ENCODE measurements around the gene IBSP. TPM values are rescaled to one million over a fixed set of nuclear protein-coding genes. Genes with fewer than 3 reads are reported as not detected.

IBSP gene
- total and polyA plus RNA-seq, 11 donors, result 0.19 to 0.50 TPM; not detected in 9

- DNase-seq (no peak), ATAC-seq (no peak)
- Histone ChIP-seq H3K36me3 (no peaks in the 10 kb centered on the region), H3K27ac (no peak overlapping the region), H3K27me3 (no peaks in the 10 kb centered on the region), H3K9me3 (no peaks in the 10 kb centered on the region), H3K4me3 (no peak overlapping the region), H3K4me1 (peaks cover 0 to 16% (median 0%) of the 10 kb centered on the region in 12 donors)
- intact Hi-C loops (cut with DNase I), result loop anchor here in 4 of 10 donors (5.0 to 10.0 kb wide), 3 partner anchors 60 to 560 kb away; no protein-coding TSS in a partner anchor
- TF ChIP-seq, protein P1, sequence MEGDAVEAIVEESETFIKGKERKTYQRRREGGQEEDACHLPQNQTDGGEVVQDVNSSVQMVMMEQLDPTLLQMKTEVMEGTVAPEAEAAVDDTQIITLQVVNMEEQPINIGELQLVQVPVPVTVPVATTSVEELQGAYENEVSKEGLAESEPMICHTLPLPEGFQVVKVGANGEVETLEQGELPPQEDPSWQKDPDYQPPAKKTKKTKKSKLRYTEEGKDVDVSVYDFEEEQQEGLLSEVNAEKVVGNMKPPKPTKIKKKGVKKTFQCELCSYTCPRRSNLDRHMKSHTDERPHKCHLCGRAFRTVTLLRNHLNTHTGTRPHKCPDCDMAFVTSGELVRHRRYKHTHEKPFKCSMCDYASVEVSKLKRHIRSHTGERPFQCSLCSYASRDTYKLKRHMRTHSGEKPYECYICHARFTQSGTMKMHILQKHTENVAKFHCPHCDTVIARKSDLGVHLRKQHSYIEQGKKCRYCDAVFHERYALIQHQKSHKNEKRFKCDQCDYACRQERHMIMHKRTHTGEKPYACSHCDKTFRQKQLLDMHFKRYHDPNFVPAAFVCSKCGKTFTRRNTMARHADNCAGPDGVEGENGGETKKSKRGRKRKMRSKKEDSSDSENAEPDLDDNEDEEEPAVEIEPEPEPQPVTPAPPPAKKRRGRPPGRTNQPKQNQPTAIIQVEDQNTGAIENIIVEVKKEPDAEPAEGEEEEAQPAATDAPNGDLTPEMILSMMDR (IDR thresholded peaks at IDR 0.05), result no peak
- TF ChIP-seq POLR2A (IDR thresholded peaks at IDR 0.05), result no peak
- 78 to 90% (median 88%) methylated on average over 2 of the region's 2 CpGs for WGBS, 4 donors
Observed at GRCh38 chr4:87835197-87835596, 35.8 kb downstream of the IBSP start.

DNA sequence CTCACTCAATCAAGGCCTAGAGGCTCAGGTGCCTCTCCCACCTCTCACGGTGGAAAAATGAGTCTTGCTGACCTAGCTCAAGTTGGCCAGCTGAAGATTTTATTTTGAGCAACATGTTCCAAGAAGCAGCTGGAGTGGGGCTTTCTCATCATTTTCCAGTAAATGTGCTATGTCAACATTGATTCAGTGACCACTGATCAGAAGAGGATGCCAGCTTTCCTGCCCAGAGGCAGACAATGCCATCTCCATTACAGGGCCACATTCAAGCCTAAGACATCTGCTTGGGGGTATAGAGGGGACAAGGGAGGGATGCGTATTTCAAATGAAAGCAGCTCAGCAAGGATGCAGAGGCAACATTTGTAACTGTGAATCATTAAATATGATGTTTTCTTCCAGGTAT is 36.4 kb downstream of the IBSP start:
- ATAC-seq, result no peak
- no peak overlapping the region for H3K27ac ChIP-seq
- H3K4me1 ChIP-seq, result peaks cover 0 to 16% (median 0%) of the 10 kb centered on the region in 12 donors
- no peaks in the 10 kb centered on the region for H3K9me3 ChIP-seq
- no peaks in the 10 kb centered on the region for H3K36me3 ChIP-seq
- WGBS, 4 donors, result 89 to 100% (median 92%) methylated on average over 2 of the region's 2 CpGs
- no peak for TF ChIP-seq POLR2A (IDR thresholded peaks at IDR 0.05)
- TF ChIP-seq, protein P1 (IDR thresholded peaks at IDR 0.05), result no peak
- intact Hi-C loops (cut with DNase I), result loop anchor here in 4 of 10 donors (5.0 to 10.0 kb wide), 3 partner anchors 61 to 561 kb away; no protein-coding TSS in a partner anchor
- H3K4me3 ChIP-seq, result no peak overlapping the region
- no peaks in the 10 kb centered on the region for H3K27me3 ChIP-seq
- DNase-seq, result no peak

DNA sequence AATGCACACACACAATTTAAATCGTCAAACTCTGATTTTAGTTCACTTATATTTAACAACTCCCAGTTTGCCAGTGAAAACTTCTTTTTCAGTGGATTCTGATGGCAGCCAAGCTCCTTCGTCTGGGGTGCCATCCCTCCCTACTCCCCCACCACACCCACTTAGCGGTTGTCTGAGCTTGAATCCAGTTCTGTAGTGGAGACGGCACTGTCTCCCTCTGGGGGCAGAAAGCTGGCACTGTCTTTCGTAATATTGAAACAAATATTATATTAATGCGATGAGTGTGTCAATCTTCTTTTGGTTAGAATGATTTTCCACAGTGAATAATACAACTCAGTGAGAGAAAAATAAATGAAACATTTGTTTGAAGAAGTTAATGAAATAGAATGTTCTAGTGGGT is 38.9 kb downstream of the IBSP start:
- intact Hi-C loops (cut with DNase I), result loop anchor here in 9 of 10 donors (2.0 to 10.0 kb wide), 6 partner anchors 63 to 563 kb away; no protein-coding TSS in a partner anchor
- 72 to 79% (median 76%) methylated on average over 6 of the region's 6 CpGs for WGBS, 4 donors
- no peak for TF ChIP-seq POLR2A (IDR thresholded peaks at IDR 0.05)
- TF ChIP-seq, protein P1 (IDR thresholded peaks at IDR 0.05), result peak in 5 of 12 donors; percentile 10 to 40 (median 31)

DNA sequence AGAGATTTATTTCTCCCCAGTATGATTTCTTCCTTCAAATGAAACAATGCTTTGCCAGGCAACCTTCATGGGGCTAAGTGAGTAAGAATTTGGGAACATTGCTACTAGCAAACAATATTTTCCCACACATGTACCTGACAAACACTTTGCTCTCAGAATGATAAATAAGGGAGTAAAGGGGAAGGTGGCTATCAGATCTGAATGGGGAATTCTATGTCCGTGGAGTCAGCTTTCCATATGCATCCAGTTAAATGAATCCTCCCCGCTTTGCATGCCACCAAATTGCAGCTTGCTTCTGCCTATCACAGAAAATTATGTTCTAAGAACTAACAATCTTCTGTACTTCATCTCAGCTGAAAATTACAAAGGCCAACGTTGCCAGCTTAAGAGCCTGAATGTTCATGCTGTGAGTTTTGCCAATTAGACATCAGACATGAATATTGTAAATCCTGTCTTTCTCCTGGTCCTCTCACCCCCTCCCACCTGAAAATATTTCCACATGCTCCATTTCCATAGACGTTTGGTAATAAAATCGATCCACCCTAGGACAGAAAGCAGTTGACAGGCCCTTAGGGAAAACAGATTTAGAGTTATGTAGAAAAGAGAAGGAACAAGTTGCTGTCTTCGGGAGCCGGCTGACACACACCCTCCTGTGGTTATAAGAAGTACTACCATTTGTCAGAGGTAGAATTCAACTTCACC is 39.7 kb downstream of the IBSP start:
- WGBS, 4 donors, result 29 to 30% (median 30%) methylated on average over 7 of the region's 7 CpGs
- no peaks in the 10 kb centered on the region for H3K27me3 ChIP-seq
- H3K36me3 ChIP-seq, result no peaks in the 10 kb centered on the region
- intact Hi-C loops (cut with DNase I), result loop anchor here in 9 of 10 donors (2.0 to 10.0 kb wide), 6 partner anchors 64 to 564 kb away; no protein-coding TSS in a partner anchor
- peak overlapping the region in 3 of 12 donors; percentile 13 to 47 (median 34) for H3K27ac ChIP-seq
- no peak for DNase-seq
- peaks cover 0 to 27% (median 5%) of the 10 kb centered on the region in 12 donors for H3K4me1 ChIP-seq
- no peak overlapping the region for H3K4me3 ChIP-seq
- no peaks in the 10 kb centered on the region for H3K9me3 ChIP-seq
- peak in 2 of 4 donors; percentile 39 to 49 for ATAC-seq
- TF ChIP-seq POLR2A (IDR thresholded peaks at IDR 0.05), result no peak
- TF ChIP-seq, protein P1 (IDR thresholded peaks at IDR 0.05), result peak; percentile 66 to 84 (median 76)

More for the DNA sequence above, 38.9 kb downstream of the IBSP start:
- Histone ChIP-seq H3K27me3 (no peaks in the 10 kb centered on the region), H3K27ac (peak overlapping the region in 1 of 12 donors; percentile 13), H3K4me3 (no peak overlapping the region), H3K9me3 (no peaks in the 10 kb centered on the region), H3K4me1 (peaks cover 0 to 19% (median 0%) of the 10 kb centered on the region in 12 donors), H3K36me3 (no peaks in the 10 kb centered on the region)
- DNase-seq (no peak), ATAC-seq (no peak)

Data from heart left ventricle (tissue), 16 donors.